ENCODE data around the gene RAB4A. TPM values are rescaled to one million over a fixed set of nuclear protein-coding genes. Genes with fewer than 3 reads are reported as not detected.
"Not testable (repeated sequence)": the region's sequence is repeated elsewhere in the genome, so short reads cannot be mapped to it uniquely, and the experiment has no call there.

Gene RAB4A
- total RNA-seq, 2 donors from 2014 or later, result 56.2 to 58.9 TPM

GRCh38 chr1:229323201-229323600 is 52.3 kb downstream of the RAB4A start:
- intact Hi-C loops (cut with DNase I), result no loop called here
- no peak for DNase-seq (ENCODE audit: low spot score)

- no peak for DNase-seq (ENCODE audit: low spot score)
- intact Hi-C loops (cut with DNase I), result no loop called here
These were observed 53.1 kb downstream of the RAB4A start for GRCh38 chr1:229323885-229324553.

- no peak for DNase-seq (ENCODE audit: low spot score)
- intact Hi-C loops (cut with DNase I), result no loop called here
These were observed 54.5 kb downstream of the RAB4A start for GRCh38 chr1:229325401-229325800.

- intact Hi-C loops (cut with DNase I), result no loop called here
- DNase-seq (ENCODE audit: low spot score), result no peak
These were observed 55.1 kb downstream of the RAB4A start for GRCh38 chr1:229325853-229326487.

- intact Hi-C loops (cut with DNase I), result no loop called here
These were observed 55.7 kb downstream of the RAB4A start for GRCh38 chr1:229326601-229327000.

GRCh38 chr1:229327765-229328164 is 56.9 kb downstream of the RAB4A start:
- DNase-seq (ENCODE audit: low spot score); intact Hi-C loops (cut with DNase I): not testable (repeated sequence)

More at GRCh38 chr1:229326601-229327000, 55.7 kb downstream of the RAB4A start:
- no peak for DNase-seq (ENCODE audit: low spot score)

- intact Hi-C loops (cut with DNase I), result no loop called here
- no peak for DNase-seq (ENCODE audit: low spot score)
These were observed 57.9 kb downstream of the RAB4A start for GRCh38 chr1:229328598-229329362.

GRCh38 chr1:229334269-229334668 is 63.4 kb downstream of the RAB4A start:
- DNase-seq (ENCODE audit: low spot score), result no peak
- intact Hi-C loops (cut with DNase I), result no loop called here

- intact Hi-C loops (cut with DNase I), result no loop called here
- DNase-seq (ENCODE audit: low spot score), result no peak
These were observed 63.8 kb downstream of the RAB4A start for GRCh38 chr1:229334716-229335115.

- no peak for DNase-seq (ENCODE audit: low spot score)
- intact Hi-C loops (cut with DNase I), result no loop called here
These were observed 65.4 kb downstream of the RAB4A start for GRCh38 chr1:229336345-229336744.

GRCh38 chr1:229339086-229339485 is 68.2 kb downstream of the RAB4A start:
- intact Hi-C loops (cut with DNase I), result no loop called here
- DNase-seq (ENCODE audit: low spot score), result no peak

- intact Hi-C loops (cut with DNase I), result no loop called here
- DNase-seq (ENCODE audit: low spot score), result no peak
These were observed 68.6 kb downstream of the RAB4A start for GRCh38 chr1:229339520-229339919.

GRCh38 chr1:229340496-229340895 is 69.6 kb downstream of the RAB4A start:
- DNase-seq (ENCODE audit: low spot score), result no peak
- intact Hi-C loops (cut with DNase I), result no loop called here

GRCh38 chr1:229341774-229342655 is 71.1 kb downstream of the RAB4A start:
- intact Hi-C loops (cut with DNase I), result no loop called here
- DNase-seq (ENCODE audit: low spot score), result peak; percentile 93

GRCh38 chr1:229342656-229343569 is 72.0 kb downstream of the RAB4A start, which contains the start of gene CCSAP:
CCSAP (minus strand) TSS chr1:229343047; CDS start chr1:229342465, 582 bp downstream.
- intact Hi-C loops (cut with DNase I), result no loop called here
- DNase-seq (ENCODE audit: low spot score), result no peak

GRCh38 chr1:229344139-229344538 is 73.2 kb downstream of the RAB4A start:
- intact Hi-C loops (cut with DNase I), result no loop called here
- no peak for DNase-seq (ENCODE audit: low spot score)

GRCh38 chr1:229344937-229345684 is 74.2 kb downstream of the RAB4A start:
- DNase-seq (ENCODE audit: low spot score), result no peak
- intact Hi-C loops (cut with DNase I), result no loop called here

- DNase-seq (ENCODE audit: low spot score), result no peak
- intact Hi-C loops (cut with DNase I), result no loop called here
These were observed 76.6 kb downstream of the RAB4A start for GRCh38 chr1:229347528-229347927.

Data from posterior vena cava (tissue), 2 donors.